ENCODE results near the gene ELMOD3. TPM values are rescaled to one million over a fixed set of nuclear protein-coding genes. Genes with fewer than 3 reads are reported as not detected.
A peak's percentile ranks its signal among the peaks of the same experiment; 100 is the strongest.

The ELMOD3 gene
- polyA plus RNA-seq, 2 of the 4 experiments (the other 2 are of a cell fraction) = 17.8 to 29.9 TPM

GRCh38 chr2:85324639-85325465 is 29.7 kb upstream of the ELMOD3 start:
- ChIA-PET CTCF (interaction anchor here (0.5 to 7.1 kb wide), 5 partner anchors 25 to 302 kb away, joined by 3 to 48 read pairs (median 3); no protein-coding TSS in a partner anchor), POLR2A (no interaction called here)
- no peaks in the 10 kb centered on the region for H3K9me3 ChIP-seq
- DNase-seq (ENCODE audit: low read depth in 1 of 2, low spot score in 1 of 2) = no peak
- H3K4me2 ChIP-seq = peak overlapping the region; percentile 96
- TF ChIP-seq CHD4 (IDR thresholded peaks at IDR 0.05; ENCODE audit: borderline replicate concordance) (no peak), CEBPB (IDR thresholded peaks at IDR 0.05) (peak; percentile 19 to 54; a peak in 1 of 4 replicates)
- ATAC-seq = no peak
- no peak for FAIRE-seq
- 61% methylated on average over 10 of the region's 10 CpGs for WGBS (ENCODE audit: missing lambda C conversion rate)
- H3K4me3 ChIP-seq = peak overlapping the region; percentile 65; the same call in 2 of the 3 replicates
- H3K4me1 ChIP-seq = peaks cover 33% of the 10 kb centered on the region
- 0 out of 6 replicates have a peak overlapping the region, but pooled peaks of 1 of the 2 experiments have one; percentile 18 for H3K27ac ChIP-seq

GRCh38 chr2:85325466-85325811 is 29.1 kb upstream of the ELMOD3 start:
- TF ChIP-seq USF2 (IDR thresholded peaks at IDR 0.05) = no peak
- TF ChIP-seq POLR2A (IDR thresholded peaks at IDR 0.05; ENCODE audit: low read length) = no peak
- TF ChIP-seq BHLHE40 (IDR thresholded peaks at IDR 0.05; ENCODE audit: low read depth, low read length) = no peak
- TF ChIP-seq TP53 (CRISPR knock-in tag; IDR thresholded peaks at IDR 0.05) = no peak
- TF ChIP-seq ZSCAN20 (CRISPR knock-in tag; IDR thresholded peaks at IDR 0.05) = no peak
- TF ChIP-seq MAZ (IDR thresholded peaks at IDR 0.05; ENCODE audit: borderline replicate concordance, low read depth, low read length) = no peak
- no peak for TF ChIP-seq CEBPB (IDR thresholded peaks at IDR 0.05)
- TF ChIP-seq ESRRA (IDR thresholded peaks at IDR 0.05; ENCODE audit: borderline replicate concordance, low read length) = no peak
- no peak for TF ChIP-seq CHD2 (IDR thresholded peaks at IDR 0.05; ENCODE audit: low read length, partially characterized antibody)
- no peak for TF ChIP-seq HMGXB4 (CRISPR knock-in tag; IDR thresholded peaks at IDR 0.05; ENCODE audit: borderline replicate concordance)
- H3K4me3 ChIP-seq = peak overlapping the region; percentile 65; the same call in 2 of the 3 replicates
- ChIA-PET CTCF (interaction anchor here (0.5 to 7.1 kb wide), 2 partner anchors 26 to 303 kb away, joined by 3 to 48 read pairs; no protein-coding TSS in a partner anchor), POLR2A (no interaction called here)
- H3K4me1 ChIP-seq = peaks cover 33% of the 10 kb centered on the region
- 79% methylated on average over 9 of the region's 9 CpGs for WGBS (ENCODE audit: missing lambda C conversion rate)
- no peak for ATAC-seq
- H3K4me2 ChIP-seq = peak overlapping the region; percentile 96
- H3K9me3 ChIP-seq = no peaks in the 10 kb centered on the region
- DNase-seq (ENCODE audit: low read depth in 1 of 2, low spot score in 1 of 2) = no peak
- H3K27ac ChIP-seq = 0 out of 6 replicates have a peak overlapping the region, but pooled peaks of 1 of the 2 experiments have one; percentile 18
- no peak for FAIRE-seq

GRCh38 chr2:85326406-85327159 is 28.0 kb upstream of the ELMOD3 start:
- Histone ChIP-seq H3K4me3 (peak overlapping the region; percentile 65), H3K4me2 (peak overlapping the region; percentile 96), H3K4me1 (peaks cover 33% of the 10 kb centered on the region), H3K9me3 (no peaks in the 10 kb centered on the region), H3K27ac (peak overlapping the region; percentile 90 to 95; a peak in 5 of 6 replicates)
- no peak for TF ChIP-seq GATA3 (IDR thresholded peaks at IDR 0.05; ENCODE audit: borderline replicate concordance)
- no peak for TF ChIP-seq TP53 (CRISPR knock-in tag; IDR thresholded peaks at IDR 0.05)
- no peak for TF ChIP-seq POLR2AphosphoS2 (conservative IDR thresholded peaks at IDR 0.05; ENCODE audit: low read length)
- TF ChIP-seq EHF (CRISPR knock-in tag; IDR thresholded peaks at IDR 0.05) = no peak
- no peak for TF ChIP-seq PBX3 (IDR thresholded peaks at IDR 0.05)
- no peak for TF ChIP-seq E2F6 (IDR thresholded peaks at IDR 0.05; ENCODE audit: borderline replicate concordance, low read depth)
- TF ChIP-seq FOSL2 (IDR thresholded peaks at IDR 0.05) = no peak
- TF ChIP-seq FOSL2 (CRISPR knock-in tag; IDR thresholded peaks at IDR 0.05) = no peak
- TF ChIP-seq RARB (CRISPR knock-in tag; IDR thresholded peaks at IDR 0.05) = no peak
- TF ChIP-seq MYC (IDR thresholded peaks at IDR 0.05; ENCODE audit: borderline replicate concordance, low read length) = no peak
- TF ChIP-seq SREBF2 (IDR thresholded peaks at IDR 0.05) = no peak
- 61% methylated on average over 32 of the region's 32 CpGs for WGBS (ENCODE audit: missing lambda C conversion rate)
- CTCF ChIA-PET = interaction anchor here (0.8 to 2.3 kb wide), 4 partner anchors 14 to 500 kb away, joined by 3 to 9 read pairs (median 4); no protein-coding TSS in a partner anchor
- ATAC-seq = no peak
- no peak for DNase-seq (ENCODE audit: low read depth in 1 of 2, low spot score in 1 of 2)
- POLR2A ChIA-PET = interaction anchor here (1.3 to 2.0 kb wide), 7 partner anchors 8 to 273 kb away, joined by 5 to 31 read pairs (median 6); partner anchors contain the start of genes ELMOD3, MAT2A and RETSAT
- no peak for FAIRE-seq

Data from A549 (cell line).